Keratinocyte (primary cell): ENCODE measurements around the gene OAS3. TPM values are rescaled to one million over a fixed set of nuclear protein-coding genes. Genes with fewer than 3 reads are reported as not detected.

Source experiments
- DNase-seq: peaks from one replicate; pipeline ENCODE4 v3.0.0-alpha.2; 2011; ENCODE audit warnings: low read depth, missing footprints, low spot score
- FAIRE-seq: peaks from 2 replicates; lab custom pipeline; 2011; peaks lifted over from hg19 to GRCh38; lab: Jason Lieb, UNC
- H2AFZ ChIP-seq: 2 replicates; pipeline ENCODE4 v1.6.0; 2012; ENCODE audit warnings: low read length, control low read depth, inconsistent platforms; ENCODE audit not compliant: control insufficient read depth
- H3K27ac ChIP-seq: 2 replicates; pipeline ENCODE4 v1.5.1; 2011; ENCODE audit warnings: low read length; ENCODE audit not compliant: control insufficient read depth, insufficient read depth
- H3K27me3 ChIP-seq: 3 replicates; pipeline ENCODE4 v1.6.0; 2011; ENCODE audit warnings: low read length; ENCODE audit not compliant: control insufficient read depth, insufficient read depth; ENCODE audit errors: extremely low read depth
- H3K36me3 ChIP-seq, 2 experiments: 2 replicates in 1 of 2; 3 replicates in 1 of 2; pipeline ENCODE4 v1.5.1; 2011; ENCODE audit warnings: low read length in 2 of 2, mild to moderate bottlenecking in 1 of 2; ENCODE audit not compliant: control insufficient read depth in 2 of 2, insufficient read depth in 2 of 2; ENCODE audit errors: extremely low read depth in 1 of 2
- H3K4me1 ChIP-seq: 3 replicates; pipeline ENCODE4 v1.5.1; 2011; ENCODE audit warnings: low read length; ENCODE audit not compliant: control insufficient read depth, insufficient read depth; ENCODE audit errors: extremely low read depth
- H3K4me2 ChIP-seq: 3 replicates; pipeline ENCODE4 v1.6.0; 2011; ENCODE audit warnings: low read depth, low read length; ENCODE audit not compliant: control insufficient read depth, insufficient read depth; ENCODE audit errors: extremely low read depth
- H3K4me3 ChIP-seq, 3 experiments: fragments of 200-600 bp in 1 of 3; sonication (generic) in 1 of 3; 2 replicates in 2 of 3; 3 replicates in 1 of 3; pipeline ENCODE4 v1.5.1; 2011 to 2016; ENCODE audit warnings: low read length in 3 of 3, mild to moderate bottlenecking in 3 of 3, control low read depth in 2 of 3, inconsistent platforms in 1 of 3, low read depth in 1 of 3, mixed read lengths in 1 of 3, mixed run types in 1 of 3, moderate library complexity in 1 of 3; ENCODE audit not compliant: control insufficient read depth in 2 of 3, insufficient read depth in 2 of 3; ENCODE audit errors: extremely low read depth in 1 of 3
- H3K79me2 ChIP-seq: 2 replicates; pipeline ENCODE4 v1.6.0; 2012; ENCODE audit warnings: low read length; ENCODE audit not compliant: control insufficient read depth, insufficient read depth
- H3K9ac ChIP-seq: 3 replicates; pipeline ENCODE4 v1.6.0; 2011; ENCODE audit warnings: low read length; ENCODE audit not compliant: control insufficient read depth, insufficient read depth; ENCODE audit errors: extremely low read depth
- H3K9me1 ChIP-seq: 3 replicates; pipeline ENCODE4 v1.6.0; 2011; ENCODE audit warnings: low read length; ENCODE audit not compliant: control insufficient read depth, insufficient read depth; ENCODE audit errors: extremely low read depth
- H3K9me3 ChIP-seq: 2 replicates; pipeline ENCODE4 v1.5.1; 2012; ENCODE audit warnings: low read depth, low read length; ENCODE audit not compliant: control insufficient read depth
- H4K20me1 ChIP-seq: 3 replicates; pipeline ENCODE4 v1.6.0; 2011; ENCODE audit warnings: low read length; ENCODE audit not compliant: control insufficient read depth, insufficient read depth; ENCODE audit errors: extremely low read depth
- EZH2 ChIP-seq: IDR thresholded peaks from one replicate; pipeline ENCODE4 v1.6.1; 2012; ENCODE audit warnings: inconsistent platforms, mild to moderate bottlenecking, low read length, moderate library complexity
- dilution Hi-C: fragments of 300-500 bp; cut with MboI; formaldehyde crosslinking; loops from one replicate; pipeline ENCODE4 v1.7.0; 2020; ENCODE audit warnings: low sequenced_read_pairs; ENCODE audit not compliant: extremely low pct_ligation_motif_present
- polyA plus RNA-seq, 5 experiments: library from polyadenylated mRNA; depleted of rRNA in 3 of 5; stranded (reverse) in 3 of 5; stranded (forward) in 1 of 5; unstranded in 1 of 5; fragments of >200 nt; gene quantifications; 1 replicate in 1 of 5; 2 replicates in 3 of 5; 3 replicates in 1 of 5; pipeline versions ENCODE4 v1.2.1 to v1.2.3, GENCODE V29; 2011 to 2012; ENCODE audit warnings: missing spikeins in 2 of 5, low read depth in 1 of 5, low replicate concordance in 1 of 5
- TF ChIP-seq, protein P1 (sequence below), 3 experiments: IDR thresholded peaks in 1 of 3; conservative IDR thresholded peaks in 1 of 3; optimal IDR thresholded peaks in 1 of 3; 2 replicates in 2 of 3; 3 replicates in 1 of 3; pipeline versions ENCODE3 to v1.5.1; 2011; ENCODE audit warnings: low read length in 3 of 3, mild to moderate bottlenecking in 3 of 3, moderate library complexity in 2 of 3, control low read depth in 1 of 3, inconsistent platforms in 1 of 3; ENCODE audit not compliant: insufficient read depth in 2 of 3; ENCODE audit errors: extremely low read depth in 1 of 3

Gene OAS3
- polyA plus RNA-seq, 1 donor (not counting 4 experiments of a cell fraction or from before 2014, with no cell fraction given), result 59.2 TPM

DNA sequence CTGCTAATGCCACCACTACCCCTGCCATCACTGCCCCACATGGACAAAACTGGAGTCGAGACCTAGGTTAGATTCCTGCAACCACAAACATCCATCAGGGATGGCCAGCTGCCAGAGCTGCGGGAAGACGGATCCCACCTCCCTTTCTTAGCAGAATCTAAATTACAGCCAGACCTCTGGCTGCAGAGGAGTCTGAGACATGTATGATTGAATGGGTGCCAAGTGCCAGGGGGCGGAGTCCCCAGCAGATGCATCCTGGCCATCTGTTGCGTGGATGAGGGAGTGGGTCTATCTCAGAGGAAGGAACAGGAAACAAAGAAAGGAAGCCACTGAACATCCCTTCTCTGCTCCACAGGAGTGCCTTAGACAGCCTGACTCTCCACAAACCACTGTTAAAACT lies 33.0 kb downstream of the OAS3 start:
- peaks cover 7 to 23% of the 10 kb centered on the region in 2 experiments for H3K36me3 ChIP-seq
- dilution Hi-C loops, result no loop called here
- no peak for FAIRE-seq

DNA sequence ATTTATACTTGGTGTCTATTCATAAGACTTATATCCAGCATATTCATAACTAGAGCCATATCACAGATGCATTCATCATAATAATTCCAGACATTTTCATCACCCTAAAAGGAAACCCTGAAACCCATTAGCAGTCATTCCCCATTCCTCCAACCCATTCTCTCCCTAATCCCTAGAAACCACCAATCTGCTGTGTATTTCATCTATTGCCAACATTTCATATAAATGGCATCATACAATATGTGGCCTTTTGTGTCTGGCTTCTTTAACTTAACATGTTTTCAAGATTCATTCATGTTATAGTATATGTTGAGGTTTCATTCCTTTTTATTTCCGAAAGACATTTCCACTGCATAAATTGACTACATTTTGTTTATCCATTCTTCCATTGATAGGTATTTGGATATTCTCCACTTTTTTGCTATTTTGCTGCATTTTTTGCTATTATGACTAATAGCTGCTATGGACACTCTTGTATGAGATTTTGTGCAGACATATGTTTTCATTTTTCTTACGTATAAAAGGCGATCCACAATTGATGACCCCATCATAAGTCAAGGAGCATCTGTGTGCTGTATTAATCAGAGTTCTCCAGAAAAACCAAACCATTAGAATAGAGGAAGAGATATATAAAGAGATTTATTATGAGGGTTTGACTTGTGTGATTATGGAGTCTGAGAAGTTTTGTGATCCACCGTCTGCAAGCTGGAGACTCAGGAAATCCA lies 34.9 kb downstream of the OAS3 start:
- Histone ChIP-seq H3K4me2 (no peak overlapping the region), H3K9me1 (no peaks in the 10 kb centered on the region), H4K20me1 (no peaks in the 10 kb centered on the region), H3K9ac (no peak overlapping the region), H3K4me1 (peaks cover 4% of the 10 kb centered on the region), H2AFZ (no peak overlapping the region), H3K79me2 (no peaks in the 10 kb centered on the region), H3K4me3 (no peak overlapping the region), H3K9me3 (no peaks in the 10 kb centered on the region), H3K27ac (no peak overlapping the region), H3K27me3 (no peaks in the 10 kb centered on the region), H3K36me3 (peaks cover 0 to 13% of the 10 kb centered on the region in 2 experiments)
- dilution Hi-C loops, result no loop called here
- TF ChIP-seq EZH2, result no peak
- TF ChIP-seq, protein P1, sequence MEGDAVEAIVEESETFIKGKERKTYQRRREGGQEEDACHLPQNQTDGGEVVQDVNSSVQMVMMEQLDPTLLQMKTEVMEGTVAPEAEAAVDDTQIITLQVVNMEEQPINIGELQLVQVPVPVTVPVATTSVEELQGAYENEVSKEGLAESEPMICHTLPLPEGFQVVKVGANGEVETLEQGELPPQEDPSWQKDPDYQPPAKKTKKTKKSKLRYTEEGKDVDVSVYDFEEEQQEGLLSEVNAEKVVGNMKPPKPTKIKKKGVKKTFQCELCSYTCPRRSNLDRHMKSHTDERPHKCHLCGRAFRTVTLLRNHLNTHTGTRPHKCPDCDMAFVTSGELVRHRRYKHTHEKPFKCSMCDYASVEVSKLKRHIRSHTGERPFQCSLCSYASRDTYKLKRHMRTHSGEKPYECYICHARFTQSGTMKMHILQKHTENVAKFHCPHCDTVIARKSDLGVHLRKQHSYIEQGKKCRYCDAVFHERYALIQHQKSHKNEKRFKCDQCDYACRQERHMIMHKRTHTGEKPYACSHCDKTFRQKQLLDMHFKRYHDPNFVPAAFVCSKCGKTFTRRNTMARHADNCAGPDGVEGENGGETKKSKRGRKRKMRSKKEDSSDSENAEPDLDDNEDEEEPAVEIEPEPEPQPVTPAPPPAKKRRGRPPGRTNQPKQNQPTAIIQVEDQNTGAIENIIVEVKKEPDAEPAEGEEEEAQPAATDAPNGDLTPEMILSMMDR (optimal IDR thresholded peaks at IDR 0.05 in 1 of 3, IDR thresholded peaks at IDR 0.05 in 1 of 3, conservative IDR thresholded peaks at IDR 0.05 in 1 of 3; ENCODE audit: extremely low read depth in 1 of 3, insufficient read depth in 2 of 3, low read length in 3 of 3), result no peak
- DNase-seq, result no peak
- FAIRE-seq, result no peak

More for the DNA sequence above, 33.0 kb downstream of the OAS3 start:
- DNase-seq, result no peak
- Histone ChIP-seq H3K79me2 (no peaks in the 10 kb centered on the region), H2AFZ (no peak overlapping the region), H3K9me3 (no peaks in the 10 kb centered on the region), H3K4me3 (no peak overlapping the region), H4K20me1 (no peaks in the 10 kb centered on the region), H3K4me1 (no peaks in the 10 kb centered on the region), H3K9ac (no peak overlapping the region), H3K9me1 (no peaks in the 10 kb centered on the region), H3K27me3 (no peaks in the 10 kb centered on the region), H3K27ac (no peak overlapping the region), H3K4me2 (no peak overlapping the region)
- TF ChIP-seq, protein P1 (optimal IDR thresholded peaks at IDR 0.05 in 1 of 3, IDR thresholded peaks at IDR 0.05 in 1 of 3, conservative IDR thresholded peaks at IDR 0.05 in 1 of 3; ENCODE audit: extremely low read depth in 1 of 3, insufficient read depth in 2 of 3, low read length in 3 of 3), result no peak
- TF ChIP-seq EZH2, result no peak
